GM19099 (cell line): ENCODE results near the gene BTNL9.

Source experiments
- POLR2A ChIP-seq: IDR thresholded peaks from 3 replicates; pipeline ENCODE4 v1.6.1; 2011; ENCODE audit warnings: low read depth; ENCODE audit not compliant: insufficient read length; ENCODE audit errors: extremely low read depth

Gene BTNL9

DNA sequence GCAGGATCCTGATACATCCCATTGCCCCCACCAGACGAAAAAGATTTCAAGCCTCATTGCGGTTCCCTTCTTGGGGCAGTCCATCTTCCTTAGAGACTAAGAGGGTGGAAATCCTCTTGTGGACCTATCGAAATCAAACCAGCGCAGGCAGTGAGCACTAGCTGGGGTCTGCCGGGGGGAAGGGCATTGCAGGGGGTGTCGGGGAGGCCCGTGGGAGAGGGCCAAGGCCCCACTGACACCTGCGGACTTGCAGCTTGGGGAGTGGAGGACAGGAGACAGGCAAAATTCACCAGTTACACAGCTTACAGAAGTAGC, 522 bp downstream of the BTNL9 start:
- no peak for TF ChIP-seq POLR2A

DNA sequence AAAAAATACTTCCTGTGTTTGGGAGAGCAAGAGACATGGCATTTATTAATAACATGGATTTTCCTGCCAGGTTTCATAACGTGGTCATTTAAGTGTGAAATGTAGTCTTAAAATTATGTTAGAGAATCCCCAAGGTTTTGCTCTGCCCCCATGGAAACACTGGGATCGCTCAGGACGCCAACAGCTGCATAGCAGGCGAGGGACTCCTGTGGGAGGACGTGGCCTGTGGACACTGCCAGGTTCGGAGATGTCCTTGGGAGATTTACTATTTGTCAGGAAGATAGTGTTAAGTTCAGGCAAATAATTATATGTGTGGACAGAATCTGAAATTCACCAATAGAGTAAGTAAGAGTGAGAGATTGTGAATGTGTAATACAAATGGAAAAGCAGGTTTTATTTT, 977 bp downstream of the BTNL9 start:
- no peak for TF ChIP-seq POLR2A

DNA sequence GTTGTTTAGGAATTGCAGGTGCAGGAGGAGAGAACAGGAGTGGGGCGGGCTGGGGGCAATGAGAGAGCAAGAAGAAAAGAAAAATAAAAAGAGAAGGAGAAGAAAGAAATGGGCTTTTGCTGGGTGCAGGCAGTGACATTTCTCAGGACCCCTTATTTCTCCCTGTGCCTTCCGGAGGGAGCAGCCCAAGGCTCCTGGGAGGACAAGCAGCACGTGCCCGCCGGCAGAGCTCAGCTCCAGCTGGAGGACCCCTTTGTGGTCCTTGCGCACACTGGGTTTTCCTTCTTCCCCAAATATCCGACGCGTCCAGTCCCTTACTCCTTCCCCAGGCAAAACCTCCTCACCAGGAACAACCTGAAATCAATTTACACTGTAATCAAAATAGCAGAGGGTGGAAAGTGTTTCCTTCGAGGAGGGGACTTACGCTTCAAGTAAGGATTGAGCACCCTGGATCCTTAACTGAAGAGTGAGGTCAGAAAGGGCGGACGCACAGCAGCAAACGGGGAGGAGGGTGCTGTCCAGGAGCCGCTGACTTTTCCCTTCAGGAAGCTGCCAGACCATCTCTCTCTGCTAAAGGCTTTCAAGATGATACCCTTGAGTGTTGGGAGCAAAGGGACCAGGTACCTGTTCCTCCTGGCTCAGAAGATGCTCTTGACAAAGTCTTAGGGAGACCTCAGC, 2.1 kb downstream of the BTNL9 start:
- no peak for TF ChIP-seq POLR2A

DNA sequence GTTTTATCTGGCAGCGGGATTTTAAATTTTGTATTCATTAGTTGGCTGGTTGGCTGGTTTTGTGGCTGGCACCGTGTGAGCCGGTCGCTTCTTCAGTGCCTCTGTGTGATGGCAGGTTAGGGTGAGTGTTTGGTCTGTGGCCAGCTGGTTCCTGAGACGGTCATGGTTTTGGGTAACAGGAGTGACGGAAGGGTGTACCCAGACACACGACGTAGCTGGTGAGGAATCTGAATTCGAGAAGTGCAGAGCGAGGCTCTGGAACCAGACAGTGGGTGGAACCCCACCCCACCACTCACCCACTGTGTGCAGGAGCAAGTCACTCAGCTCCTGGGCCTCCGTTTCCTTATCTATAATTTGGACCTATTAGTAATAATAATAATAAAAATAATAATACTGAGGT, 2.7 kb downstream of the BTNL9 start:
- no peak for TF ChIP-seq POLR2A

DNA sequence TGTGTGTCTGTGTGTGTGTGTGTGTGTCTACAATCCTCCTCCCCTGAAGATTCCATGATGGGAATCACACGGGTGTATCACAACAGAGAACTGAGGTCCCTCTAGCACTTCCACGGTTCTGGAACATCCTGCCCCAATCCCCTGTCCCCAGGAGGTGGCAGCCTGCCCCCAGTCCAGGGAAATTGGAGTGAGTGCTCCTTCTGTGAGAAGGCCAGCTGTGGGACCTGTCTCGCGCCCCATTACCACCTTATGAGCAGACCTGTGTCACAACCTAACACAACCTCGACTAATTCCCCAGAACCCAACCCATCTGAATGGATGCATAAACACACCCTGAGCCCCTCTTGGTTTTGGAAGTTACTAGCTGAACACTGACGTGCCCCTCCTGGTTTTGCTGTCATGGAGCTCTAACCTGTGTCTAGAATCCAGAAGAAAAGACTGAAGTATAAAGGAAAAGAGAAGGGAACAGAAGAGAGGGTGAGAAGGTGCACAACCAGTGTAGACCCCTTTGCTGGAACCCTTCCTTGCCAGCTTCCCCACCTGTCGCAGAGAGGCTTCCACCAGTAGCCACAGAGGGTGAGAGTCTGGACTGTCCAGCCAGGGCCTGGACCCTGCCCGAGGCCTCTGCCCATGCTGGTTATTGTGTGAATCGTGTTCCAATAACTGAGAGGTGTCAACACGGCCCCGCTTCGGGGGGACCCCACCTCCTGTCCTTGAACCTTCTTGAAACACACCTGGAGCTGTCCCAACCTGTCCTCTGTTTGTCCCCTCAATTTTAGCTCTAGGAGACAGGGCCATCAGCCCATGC, 3.4 kb downstream of the BTNL9 start:
- no peak for TF ChIP-seq POLR2A

DNA sequence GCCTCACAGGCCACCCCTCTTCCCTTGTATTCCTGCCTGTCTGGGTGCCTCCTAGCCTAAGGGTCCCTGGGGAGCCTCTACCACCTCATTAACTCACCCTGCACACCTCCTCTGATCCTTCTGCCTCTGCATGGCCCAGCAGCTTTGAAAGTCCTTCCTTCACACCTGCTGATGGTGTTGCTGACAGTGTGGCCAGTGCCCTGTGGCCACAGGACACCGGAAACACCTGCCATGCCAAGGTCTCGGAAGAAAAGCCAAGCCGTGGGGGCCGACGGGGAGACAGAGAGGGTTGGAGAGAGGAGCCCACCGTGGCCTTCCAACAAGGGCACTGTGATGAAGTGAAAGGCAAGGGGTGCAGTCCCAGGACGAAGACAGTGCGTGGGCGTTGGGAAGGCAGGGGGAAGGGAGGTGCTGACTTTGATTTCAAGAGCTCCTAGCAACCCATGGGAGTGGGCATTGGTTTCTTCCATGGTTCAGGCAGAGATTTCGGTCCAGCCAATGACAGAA, 4.1 kb downstream of the BTNL9 start:
- TF ChIP-seq POLR2A: no peak

DNA sequence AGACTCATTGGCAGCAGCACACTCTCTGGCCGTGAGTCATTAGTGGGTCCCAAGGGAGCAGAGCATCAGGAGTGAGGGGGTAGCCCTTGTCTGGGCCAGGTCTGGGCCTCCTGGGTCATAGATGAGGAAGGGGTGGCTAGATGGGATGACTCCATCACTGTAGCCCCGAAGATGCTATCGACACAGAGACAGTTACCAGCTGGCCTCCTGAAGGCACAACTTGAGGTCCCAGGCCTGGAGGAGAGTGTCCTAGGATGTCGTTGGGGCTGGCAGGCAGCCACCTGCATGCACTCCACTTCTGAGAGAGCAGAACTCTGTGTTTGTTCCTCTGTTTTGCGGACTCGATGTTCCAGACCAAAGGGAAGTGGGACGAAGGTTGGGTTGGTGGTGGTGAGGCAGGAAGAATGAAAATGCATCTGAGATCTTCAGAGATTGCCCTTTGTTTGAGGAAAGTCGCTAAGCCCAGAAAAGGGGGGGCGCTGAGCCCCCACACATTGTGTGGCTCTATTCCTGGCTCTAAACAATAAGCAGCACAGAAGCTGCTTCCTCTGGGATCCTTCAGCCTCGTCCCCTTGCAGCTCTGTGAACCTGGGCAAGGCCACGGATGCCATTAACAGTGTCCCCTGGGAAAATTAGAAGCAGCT, 4.7 kb downstream of the BTNL9 start:
- TF ChIP-seq POLR2A: no peak

DNA sequence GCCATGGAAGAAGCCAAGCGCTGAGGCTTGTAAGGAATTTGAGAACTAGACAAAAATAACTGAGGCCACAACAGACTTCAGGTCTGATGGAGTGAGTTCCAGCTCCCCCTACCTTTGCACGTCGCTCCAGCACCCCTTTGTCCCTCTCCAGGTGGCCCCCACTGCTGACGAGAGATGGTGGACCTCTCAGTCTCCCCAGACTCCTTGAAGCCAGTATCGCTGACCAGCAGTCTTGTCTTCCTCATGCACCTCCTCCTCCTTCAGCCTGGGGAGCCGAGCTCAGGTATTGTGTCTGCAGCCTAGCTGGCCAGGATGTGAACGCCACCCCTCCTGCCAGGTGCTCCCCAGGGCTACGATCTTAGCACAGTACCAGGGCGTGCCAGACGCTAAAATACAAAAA, 5.2 kb downstream of the BTNL9 start:
- no peak for TF ChIP-seq POLR2A

DNA sequence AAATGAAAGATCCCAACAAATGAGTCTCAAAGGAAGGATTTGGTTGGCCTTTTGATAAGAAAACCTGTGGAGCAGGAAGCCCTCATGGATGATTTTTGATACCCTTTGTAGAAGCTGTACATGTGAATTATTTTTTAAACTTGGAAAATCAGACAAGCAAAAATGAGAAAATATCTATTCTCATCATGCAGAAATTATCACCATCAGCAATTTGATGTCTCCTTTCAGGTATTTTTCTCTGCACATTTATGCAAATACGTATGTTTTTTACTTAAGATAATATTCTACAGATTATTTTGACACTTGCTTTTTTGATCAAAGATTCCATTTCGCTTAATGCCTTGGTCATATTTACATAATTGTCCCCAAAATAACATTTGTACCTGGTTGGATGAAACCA, 7.2 kb downstream of the BTNL9 start:
- TF ChIP-seq POLR2A: no peak

DNA sequence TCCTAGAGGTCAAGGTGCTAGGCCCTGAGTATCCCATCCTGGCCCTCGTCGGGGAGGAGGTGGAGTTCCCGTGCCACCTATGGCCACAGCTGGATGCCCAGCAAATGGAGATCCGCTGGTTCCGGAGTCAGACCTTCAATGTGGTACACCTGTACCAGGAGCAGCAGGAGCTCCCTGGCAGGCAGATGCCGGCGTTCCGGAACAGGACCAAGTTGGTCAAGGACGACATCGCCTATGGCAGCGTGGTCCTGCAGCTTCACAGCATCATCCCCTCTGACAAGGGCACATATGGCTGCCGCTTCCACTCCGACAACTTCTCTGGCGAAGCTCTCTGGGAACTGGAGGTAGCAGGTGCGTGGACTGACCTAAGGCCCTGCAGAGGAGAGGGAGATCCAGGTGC, 7.9 kb downstream of the BTNL9 start:
- no peak for TF ChIP-seq POLR2A

DNA sequence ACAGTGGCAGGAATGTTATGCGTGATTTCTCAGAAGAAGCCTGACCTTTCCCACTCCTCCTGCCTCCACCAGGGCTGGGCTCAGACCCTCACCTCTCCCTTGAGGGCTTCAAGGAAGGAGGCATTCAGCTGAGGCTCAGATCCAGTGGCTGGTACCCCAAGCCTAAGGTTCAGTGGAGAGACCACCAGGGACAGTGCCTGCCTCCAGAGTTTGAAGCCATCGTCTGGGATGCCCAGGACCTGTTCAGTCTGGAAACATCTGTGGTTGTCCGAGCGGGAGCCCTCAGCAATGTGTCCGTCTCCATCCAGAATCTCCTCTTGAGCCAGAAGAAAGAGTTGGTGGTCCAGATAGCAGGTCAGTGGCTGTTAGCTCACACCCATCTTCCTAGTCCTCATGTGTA, 9.9 kb downstream of the BTNL9 start:
- TF ChIP-seq POLR2A: no peak

DNA sequence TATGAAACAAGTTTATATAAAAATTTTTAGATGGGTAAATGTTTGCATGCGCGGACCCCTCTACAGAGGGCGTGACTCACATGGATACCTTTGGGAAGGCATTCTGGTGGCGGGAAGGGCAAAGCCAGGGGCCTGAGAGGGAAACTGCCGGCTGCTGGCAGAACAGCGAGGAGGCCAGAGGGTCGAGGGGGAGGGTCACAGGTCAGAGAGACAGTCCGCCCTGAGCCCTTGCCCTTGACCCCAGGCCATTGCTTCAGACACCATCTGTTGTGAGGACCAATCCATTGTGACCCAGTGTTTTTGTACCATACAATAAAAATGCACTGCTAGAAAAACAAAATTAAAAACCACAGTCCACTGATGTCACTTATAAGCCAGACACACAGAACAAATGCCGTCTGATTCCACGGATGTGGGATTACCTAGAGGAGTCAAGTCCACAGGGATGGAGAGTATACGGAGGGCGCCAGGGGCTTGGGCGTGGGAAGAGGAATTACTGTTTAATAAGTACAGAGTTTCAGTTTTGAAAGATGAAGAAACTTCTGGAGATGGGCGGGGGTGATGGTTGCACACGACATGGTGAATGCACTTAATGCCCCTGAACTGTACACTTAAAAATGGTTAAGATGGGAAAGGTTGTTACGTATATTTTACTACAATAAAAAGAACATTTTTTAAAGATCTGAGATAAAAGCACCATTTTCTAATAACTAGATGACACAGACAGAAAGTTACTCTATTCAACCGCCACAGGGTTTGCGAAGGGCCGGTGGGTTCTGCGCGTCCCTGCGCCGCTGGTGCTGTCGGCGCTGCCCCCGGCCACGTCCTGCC, 12.0 kb downstream of the BTNL9 start:
- no peak for TF ChIP-seq POLR2A

DNA sequence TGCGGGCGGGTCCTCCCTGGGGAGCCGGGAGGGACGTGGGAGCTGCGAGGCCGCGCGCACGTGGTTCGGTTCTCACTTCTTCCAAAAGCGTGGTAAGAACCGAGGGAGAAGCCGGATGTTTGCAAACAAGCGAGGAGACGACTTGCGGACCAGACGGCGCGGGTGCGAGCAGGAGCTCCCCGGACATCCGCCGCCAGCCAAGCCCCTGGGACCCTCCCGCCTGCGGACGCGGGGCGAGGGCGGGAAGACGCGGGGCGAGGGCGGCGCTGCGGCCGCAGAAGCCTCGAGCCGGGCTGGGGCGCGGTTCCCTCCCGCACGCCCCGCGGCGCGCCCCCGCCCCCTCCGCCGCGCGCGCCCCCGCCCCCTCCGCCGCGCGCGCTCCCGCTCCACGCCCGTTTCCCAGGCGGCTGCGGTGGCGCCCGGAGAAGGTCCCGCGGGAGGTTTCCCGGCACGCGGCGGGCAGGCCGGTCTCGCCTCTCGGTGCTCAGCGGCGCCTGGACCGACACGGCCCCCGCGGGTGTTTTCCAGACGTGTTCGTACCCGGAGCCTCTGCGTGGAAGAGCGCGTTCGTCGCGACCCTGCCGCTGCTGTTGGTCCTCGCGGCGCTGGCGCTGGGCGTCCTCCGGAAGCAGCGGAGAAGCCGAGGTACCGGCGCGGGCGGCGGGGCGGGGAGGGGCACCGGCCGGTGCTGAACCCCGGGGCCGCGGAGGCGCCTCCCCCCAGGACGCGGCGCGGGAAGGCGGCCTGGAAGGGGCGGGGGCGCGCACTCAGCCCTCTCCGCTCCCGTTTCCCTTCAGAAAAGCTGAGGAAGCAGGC, 12.8 kb downstream of the BTNL9 start:
- TF ChIP-seq POLR2A: no peak

DNA sequence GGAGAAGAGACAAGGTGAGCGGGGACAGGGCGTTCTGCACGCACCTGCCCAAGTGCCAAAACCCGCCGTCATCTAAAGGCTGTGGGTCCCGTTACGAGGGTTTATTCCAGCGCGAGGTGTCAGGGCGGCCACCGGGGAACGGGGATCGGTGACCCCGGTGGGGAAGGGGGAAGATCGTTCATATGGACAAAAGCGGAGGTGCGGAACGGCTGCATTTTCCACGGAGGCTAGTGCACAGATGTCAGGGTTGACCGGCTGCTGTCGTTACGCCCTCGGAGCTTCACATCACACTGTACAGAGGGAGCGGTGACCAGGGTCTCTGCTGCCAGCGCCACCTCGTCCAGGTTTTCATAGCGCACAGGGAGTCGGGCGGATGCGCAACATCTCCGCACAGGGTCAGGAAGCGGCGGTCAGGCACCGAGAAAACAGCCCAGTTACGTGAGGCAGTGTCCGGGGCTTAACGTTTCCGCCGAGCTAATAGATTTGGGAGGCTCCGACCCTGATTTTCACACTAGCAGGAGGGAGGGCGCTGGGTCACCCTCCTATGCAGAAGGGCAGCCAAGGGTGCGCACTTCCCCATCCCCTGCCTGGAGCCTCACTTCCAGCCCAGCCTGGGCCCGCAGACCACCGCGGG, 13.5 kb downstream of the BTNL9 start:
- TF ChIP-seq POLR2A: no peak
